Left ventricle myocardium inferior (tissue), 1 donor: ENCODE measurements around the gene ANXA10. TPM values are rescaled to one million over a fixed set of nuclear protein-coding genes. Genes with fewer than 3 reads are reported as not detected.

ENCODE experiments used
- DNase-seq: peaks from one replicate; pipeline ENCODE4 v3.0.0-alpha.2; 2020
- H3K27ac ChIP-seq: fragments of 200-600 bp; replicated peaks from 2 replicates; pipeline ENCODE4 v1.8.0; 2021
- H3K27me3 ChIP-seq: fragments of 200-600 bp; 2 replicates; pipeline ENCODE4 v1.8.0; 2021; ENCODE audit warnings: low read depth
- H3K36me3 ChIP-seq: fragments of 200-600 bp; 2 replicates; pipeline ENCODE4 v1.8.0; 2021
- H3K4me1 ChIP-seq: fragments of 200-600 bp; 2 replicates; pipeline ENCODE4 v1.8.0; 2021
- H3K4me3 ChIP-seq: fragments of 200-600 bp; 2 replicates; pipeline ENCODE4 v1.8.0; 2021; ENCODE audit warnings: mild to moderate bottlenecking, moderate library complexity
- H3K9me3 ChIP-seq: fragments of 200-600 bp; replicated peaks from 2 replicates; pipeline ENCODE4 v1.8.0; 2021
- CTCF ChIP-seq: fragments of 200-600 bp; IDR thresholded peaks from 2 replicates; pipeline ENCODE4 v1.8.0; 2021; ENCODE audit warnings: antibody characterized with exemption, mild to moderate bottlenecking, borderline replicate concordance
- intact Hi-C: fragments of 100-400 bp; cut with micrococcal nuclease; formaldehyde crosslinking; loops from one replicate; pipeline ENCODE4 v1.11.0; 2022
- total RNA-seq: library from RNA; stranded (reverse); fragmentation: NEBNext Ultra II Directional; extraction: Animal tissue kit (Norgen Biotek cat#: 25700); gene quantifications from one replicate; pipeline ENCODE4 v1.2.1, GENCODE V29; 2021
- donor health status: DM: no; HTN: yes; CAD: no; lungs with severe emphysema.

ANXA10 gene
- total RNA-seq, 1 donor from 2014 or later = not detected

GRCh38 chr4:168076989-168077725 is 15.2 kb upstream of the ANXA10 start:
- no peaks in the 10 kb centered on the region for H3K36me3 ChIP-seq
- DNase-seq = no peak
- no peak overlapping the region for H3K27ac ChIP-seq
- peak; percentile 83 for TF ChIP-seq CTCF
- H3K4me1 ChIP-seq = no peaks in the 10 kb centered on the region
- H3K4me3 ChIP-seq = no peak overlapping the region
- H3K9me3 ChIP-seq = peaks cover 6% of the 10 kb centered on the region
- intact Hi-C loops = no loop called here
- H3K27me3 ChIP-seq = no peaks in the 10 kb centered on the region

GRCh38 chr4:168077726-168078239 is 14.6 kb upstream of the ANXA10 start:
- no peak for TF ChIP-seq CTCF
- Histone ChIP-seq H3K4me3 (no peak overlapping the region), H3K36me3 (no peaks in the 10 kb centered on the region), H3K9me3 (no peaks in the 10 kb centered on the region), H3K27me3 (no peaks in the 10 kb centered on the region), H3K27ac (no peak overlapping the region), H3K4me1 (no peaks in the 10 kb centered on the region)
- no peak for DNase-seq
- intact Hi-C loops = no loop called here

- DNase-seq = no peak
- H3K27me3 ChIP-seq = no peaks in the 10 kb centered on the region
These were observed 10.0 kb upstream of the ANXA10 start for GRCh38 chr4:168082379-168082778.

GRCh38 chr4:168095776-168096406 is 3.6 kb downstream of the ANXA10 start:
- intact Hi-C loops = no loop called here
- Histone ChIP-seq H3K27ac (no peak overlapping the region), H3K4me3 (no peak overlapping the region), H3K27me3 (no peaks in the 10 kb centered on the region), H3K36me3 (no peaks in the 10 kb centered on the region), H3K4me1 (no peaks in the 10 kb centered on the region), H3K9me3 (peaks cover 7% of the 10 kb centered on the region)
- no peak for DNase-seq
- no peak for TF ChIP-seq CTCF

More at GRCh38 chr4:168082379-168082778, 10.0 kb upstream of the ANXA10 start:
- Histone ChIP-seq H3K4me1 (no peaks in the 10 kb centered on the region), H3K4me3 (no peak overlapping the region), H3K9me3 (peaks cover 14% of the 10 kb centered on the region), H3K27ac (no peak overlapping the region), H3K36me3 (no peaks in the 10 kb centered on the region)
- no peak for TF ChIP-seq CTCF
- intact Hi-C loops = no loop called here

GRCh38 chr4:168096407-168096784 is 4.1 kb downstream of the ANXA10 start:
- Histone ChIP-seq H3K27ac (no peak overlapping the region), H3K27me3 (no peaks in the 10 kb centered on the region), H3K36me3 (no peaks in the 10 kb centered on the region), H3K4me3 (no peak overlapping the region), H3K4me1 (no peaks in the 10 kb centered on the region), H3K9me3 (peaks cover 7% of the 10 kb centered on the region)
- DNase-seq = no peak
- TF ChIP-seq CTCF = no peak
- intact Hi-C loops = no loop called here
